Muscle layer of colon (tissue), 2 donors: ENCODE results near the gene GABRB3.

Experiments used
- H3K27ac ChIP-seq: one replicate; pipeline ENCODE4 v1.7.0; 2013; ENCODE audit warnings: low read depth, mild to moderate bottlenecking, low read length, moderate library complexity
- H3K27me3 ChIP-seq, 2 donors: one replicate each; pipeline ENCODE4 v1.7.0; 2013; ENCODE audit warnings: low read length in 2 of 2, mild to moderate bottlenecking in 2 of 2; ENCODE audit not compliant: insufficient read depth in 2 of 2, control insufficient read depth in 1 of 2
- H3K36me3 ChIP-seq: one replicate; pipeline ENCODE4 v1.7.0; 2013; ENCODE audit warnings: mild to moderate bottlenecking, low read length; ENCODE audit not compliant: insufficient read depth
- H3K4me1 ChIP-seq: one replicate; pipeline ENCODE4 v1.7.0; 2013; ENCODE audit warnings: mild to moderate bottlenecking, low read length; ENCODE audit not compliant: insufficient read depth
- H3K4me3 ChIP-seq, 2 donors: one replicate each; pipeline ENCODE4 v1.7.0; 2013; ENCODE audit warnings: low read length in 2 of 2, low read depth in 1 of 2, mild to moderate bottlenecking in 1 of 2, moderate library complexity in 1 of 2
- H3K9ac ChIP-seq: one replicate; pipeline ENCODE4 v1.7.0; 2013; ENCODE audit warnings: low read length
- H3K9me3 ChIP-seq: one replicate; pipeline ENCODE4 v1.7.0; 2013; ENCODE audit warnings: mild to moderate bottlenecking, low read length
- donor health status: abdominal sarcoma.
- donor health status: Adenocarcinoma of cecum.

The GABRB3 gene

GRCh38 chr15:26673445-26673844 lies 99.4 kb downstream of the GABRB3 start:
- no peak overlapping the region for H3K4me3 ChIP-seq
- H3K36me3 ChIP-seq = no peaks in the 10 kb centered on the region
- H3K27ac ChIP-seq = no peak overlapping the region
- H3K9ac ChIP-seq = no peak overlapping the region
- H3K27me3 ChIP-seq = no peaks in the 10 kb centered on the region
- no peaks in the 10 kb centered on the region for H3K4me1 ChIP-seq
- no peaks in the 10 kb centered on the region for H3K9me3 ChIP-seq

DNA sequence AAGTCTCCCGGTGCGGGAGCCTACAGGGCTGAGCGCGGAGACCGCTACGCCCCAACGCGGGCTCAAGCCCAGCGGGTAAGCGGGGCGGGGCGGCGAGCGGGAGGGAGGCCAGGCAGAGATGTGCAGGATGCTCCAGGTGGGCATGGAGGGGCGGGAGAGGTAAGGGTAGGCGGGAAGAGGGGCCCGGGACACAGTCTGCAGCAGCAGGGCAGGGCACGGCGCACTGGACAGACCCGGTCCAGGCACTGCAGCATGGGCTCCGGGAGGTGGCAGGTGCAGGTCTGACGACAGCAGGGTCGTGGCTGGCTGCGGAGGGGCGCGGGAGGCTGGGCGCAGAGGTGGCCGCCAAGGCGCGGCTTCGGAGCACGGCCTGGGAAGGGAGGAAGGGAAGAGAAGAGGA lies 102.8 kb downstream of the GABRB3 start:
- H3K27me3 ChIP-seq = no peaks in the 10 kb centered on the region
- H3K27ac ChIP-seq = no peak overlapping the region
- H3K9ac ChIP-seq = no peak overlapping the region
- no peaks in the 10 kb centered on the region for H3K4me1 ChIP-seq
- no peaks in the 10 kb centered on the region for H3K36me3 ChIP-seq
- H3K9me3 ChIP-seq = no peaks in the 10 kb centered on the region
- no peak overlapping the region for H3K4me3 ChIP-seq

GRCh38 chr15:26667222-26667988 lies 105.5 kb downstream of the GABRB3 start:
- Histone ChIP-seq H3K4me3 (no peak overlapping the region), H3K4me1 (no peaks in the 10 kb centered on the region), H3K27ac (no peak overlapping the region), H3K36me3 (no peaks in the 10 kb centered on the region), H3K9me3 (no peaks in the 10 kb centered on the region), H3K9ac (no peak overlapping the region), H3K27me3 (no peaks in the 10 kb centered on the region)

- H3K4me3 ChIP-seq = no peak overlapping the region
- no peak overlapping the region for H3K9ac ChIP-seq
- no peaks in the 10 kb centered on the region for H3K4me1 ChIP-seq
- H3K27ac ChIP-seq = no peak overlapping the region
- H3K27me3 ChIP-seq = no peaks in the 10 kb centered on the region
- H3K9me3 ChIP-seq = no peaks in the 10 kb centered on the region
- H3K36me3 ChIP-seq = no peaks in the 10 kb centered on the region
Measured at GRCh38 chr15:26665957-26666791, 106.7 kb downstream of the GABRB3 start.

GRCh38 chr15:26662283-26662682 lies 110.6 kb downstream of the GABRB3 start:
- Histone ChIP-seq H3K9ac (no peak overlapping the region), H3K27me3 (no peaks in the 10 kb centered on the region), H3K4me1 (no peaks in the 10 kb centered on the region), H3K36me3 (no peaks in the 10 kb centered on the region), H3K9me3 (no peaks in the 10 kb centered on the region), H3K27ac (no peak overlapping the region), H3K4me3 (no peak overlapping the region)

GRCh38 chr15:26661748-26662147 lies 111.1 kb downstream of the GABRB3 start:
- no peak overlapping the region for H3K27ac ChIP-seq
- no peaks in the 10 kb centered on the region for H3K27me3 ChIP-seq
- no peak overlapping the region for H3K4me3 ChIP-seq
- H3K4me1 ChIP-seq = no peaks in the 10 kb centered on the region
- H3K9me3 ChIP-seq = no peaks in the 10 kb centered on the region
- H3K36me3 ChIP-seq = no peaks in the 10 kb centered on the region
- H3K9ac ChIP-seq = no peak overlapping the region

GRCh38 chr15:26661107-26661506 lies 111.8 kb downstream of the GABRB3 start:
- no peaks in the 10 kb centered on the region for H3K36me3 ChIP-seq
- H3K9me3 ChIP-seq = no peaks in the 10 kb centered on the region
- no peak overlapping the region for H3K27ac ChIP-seq
- H3K27me3 ChIP-seq = no peaks in the 10 kb centered on the region
- no peak overlapping the region for H3K4me3 ChIP-seq
- no peaks in the 10 kb centered on the region for H3K4me1 ChIP-seq
- no peak overlapping the region for H3K9ac ChIP-seq

DNA sequence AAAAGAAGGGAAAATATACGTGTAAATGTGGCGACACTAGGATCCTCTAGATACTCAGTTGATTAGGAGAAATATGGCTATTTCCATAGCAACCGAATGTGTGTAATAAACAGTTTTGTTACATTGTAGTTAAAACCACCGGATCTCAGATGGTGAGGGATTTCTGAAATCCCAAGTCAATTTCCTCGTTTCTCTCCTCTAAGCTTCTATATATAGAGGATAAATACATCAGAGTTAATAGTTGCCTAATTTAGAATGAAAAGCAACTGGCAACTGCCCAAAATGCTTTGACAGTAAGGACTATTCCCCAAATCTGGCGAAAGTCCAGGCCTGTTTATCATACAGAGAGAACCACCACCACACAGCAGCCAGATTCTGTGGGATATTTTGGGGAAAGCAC lies 112.6 kb downstream of the GABRB3 start:
- H3K4me3 ChIP-seq = no peak overlapping the region
- no peak overlapping the region for H3K9ac ChIP-seq
- H3K27ac ChIP-seq = no peak overlapping the region
- H3K27me3 ChIP-seq = no peaks in the 10 kb centered on the region
- no peaks in the 10 kb centered on the region for H3K36me3 ChIP-seq
- no peaks in the 10 kb centered on the region for H3K9me3 ChIP-seq
- H3K4me1 ChIP-seq = no peaks in the 10 kb centered on the region

DNA sequence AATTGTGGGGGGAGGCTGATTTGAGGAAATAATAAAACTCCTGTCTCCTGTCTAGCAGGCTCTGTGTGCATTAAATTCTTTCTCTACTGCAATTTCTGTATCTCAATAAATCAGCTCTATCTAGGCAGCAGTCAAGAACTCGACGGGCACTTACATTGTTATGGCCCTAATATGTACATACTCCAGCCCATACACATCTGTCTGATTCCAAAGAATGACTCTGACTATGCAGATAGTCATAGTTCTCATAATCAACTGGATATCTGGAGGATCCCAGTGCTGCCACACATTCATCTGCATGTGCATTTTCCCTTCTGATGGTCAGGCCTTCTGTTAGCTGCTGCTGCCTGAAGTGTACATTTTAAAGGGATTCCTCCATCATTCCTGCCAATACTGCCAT lies 114.6 kb downstream of the GABRB3 start:
- Histone ChIP-seq H3K4me1 (no peaks in the 10 kb centered on the region), H3K4me3 (no peak overlapping the region), H3K9ac (no peak overlapping the region), H3K27ac (no peak overlapping the region), H3K27me3 (no peaks in the 10 kb centered on the region), H3K9me3 (peaks cover 2% of the 10 kb centered on the region), H3K36me3 (no peaks in the 10 kb centered on the region)

GRCh38 chr15:26656080-26656479 lies 116.8 kb downstream of the GABRB3 start:
- Histone ChIP-seq H3K4me3 (no peak overlapping the region), H3K4me1 (no peaks in the 10 kb centered on the region), H3K9ac (no peak overlapping the region), H3K9me3 (peaks cover 5% of the 10 kb centered on the region), H3K27ac (no peak overlapping the region), H3K27me3 (no peaks in the 10 kb centered on the region), H3K36me3 (no peaks in the 10 kb centered on the region)

- Histone ChIP-seq H3K4me3 (no peak overlapping the region), H3K9me3 (peaks cover 5% of the 10 kb centered on the region), H3K27ac (no peak overlapping the region), H3K36me3 (no peaks in the 10 kb centered on the region), H3K27me3 (no peaks in the 10 kb centered on the region), H3K4me1 (no peaks in the 10 kb centered on the region), H3K9ac (no peak overlapping the region)
Measured at GRCh38 chr15:26651909-26652308, 121.0 kb downstream of the GABRB3 start.
